Measurements from ENCODE around the gene MYH4. TPM values are rescaled to one million over a fixed set of nuclear protein-coding genes. Genes with fewer than 3 reads are reported as not detected.

Gene MYH4
- total and polyA plus RNA-seq, 4 donors: 0.19 TPM; not detected in 3

GRCh38 chr17:10435096-10435495 lies 34.3 kb downstream of the MYH4 start:
- no peaks in the 10 kb centered on the region for H3K27me3 ChIP-seq (ENCODE audit: control insufficient read depth in 4 of 4, insufficient read depth in 4 of 4, low read length in 3 of 4)
- H3K9me3 ChIP-seq (ENCODE audit: control insufficient read depth in 4 of 4, low read length in 3 of 4): peaks cover 0 to 3% (median under 1%) of the 10 kb centered on the region in 4 donors
- TF ChIP-seq, protein P1, sequence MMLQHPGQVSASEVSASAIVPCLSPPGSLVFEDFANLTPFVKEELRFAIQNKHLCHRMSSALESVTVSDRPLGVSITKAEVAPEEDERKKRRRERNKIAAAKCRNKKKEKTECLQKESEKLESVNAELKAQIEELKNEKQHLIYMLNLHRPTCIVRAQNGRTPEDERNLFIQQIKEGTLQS (IDR thresholded peaks at IDR 0.05): no peak
- TF ChIP-seq HNF4A (conservative IDR thresholded peaks at IDR 0.05) (no peak), SP1 (IDR thresholded peaks at IDR 0.05) (no peak)
- 63% methylated on average over 3 of the region's 3 CpGs for WGBS
- no peak overlapping the region for H3K4me3 ChIP-seq (ENCODE audit: low read depth in 1 of 3, low read length in 3 of 3)
- H3K4me1 ChIP-seq (ENCODE audit: control insufficient read depth in 4 of 4, insufficient read depth in 4 of 4, low read length in 3 of 4): no peaks in the 10 kb centered on the region
- no peak for DNase-seq (ENCODE audit: low spot score)
- H3K9ac ChIP-seq (ENCODE audit: low read depth in 1 of 2, low read length in 2 of 2): no peak overlapping the region
- no peaks in the 10 kb centered on the region for H3K36me3 ChIP-seq (ENCODE audit: control insufficient read depth in 4 of 4, insufficient read depth in 3 of 4, low read depth in 1 of 4, low read length in 3 of 4)
- H3K27ac ChIP-seq (ENCODE audit: low read depth in 1 of 2, low read length in 2 of 2): no peak overlapping the region

DNA sequence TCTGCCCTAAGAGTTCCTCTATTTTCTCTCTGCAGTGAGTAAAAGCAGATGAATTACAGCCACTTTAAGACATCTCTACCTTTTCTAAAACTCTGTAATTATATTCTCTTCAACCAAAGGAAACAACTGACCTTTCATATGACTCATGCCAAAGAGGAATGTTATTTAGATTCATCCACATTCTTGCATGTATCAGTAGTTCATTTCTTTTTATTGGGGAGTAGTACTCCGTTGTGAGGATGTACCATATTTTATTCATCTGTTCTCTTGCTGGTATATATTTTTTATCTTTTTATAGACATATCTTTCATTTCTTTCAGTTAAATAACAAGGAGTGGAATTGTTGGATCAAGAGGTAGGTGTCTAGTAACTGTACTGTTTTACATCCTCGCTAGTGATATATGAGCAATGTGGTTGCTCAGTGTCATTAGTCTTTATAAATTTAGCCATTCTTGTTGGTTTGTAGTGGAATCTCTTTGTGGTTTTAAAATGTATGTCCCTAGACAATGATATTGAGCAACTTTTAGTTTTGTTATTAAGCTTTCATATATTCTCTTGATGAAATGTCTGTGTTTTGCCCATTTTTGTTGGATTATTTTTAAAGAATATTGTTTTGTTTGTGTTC lies 39.8 kb downstream of the MYH4 start:
- Histone ChIP-seq H3K4me1 (ENCODE audit: control insufficient read depth in 4 of 4, insufficient read depth in 4 of 4, low read length in 3 of 4) (no peaks in the 10 kb centered on the region), H3K4me3 (ENCODE audit: low read depth in 1 of 3, low read length in 3 of 3) (no peak overlapping the region), H3K36me3 (ENCODE audit: control insufficient read depth in 4 of 4, insufficient read depth in 3 of 4, low read depth in 1 of 4, low read length in 3 of 4) (no peaks in the 10 kb centered on the region), H3K27ac (ENCODE audit: low read depth in 1 of 2, low read length in 2 of 2) (no peak overlapping the region), H3K27me3 (ENCODE audit: control insufficient read depth in 4 of 4, insufficient read depth in 4 of 4, low read length in 3 of 4) (peaks cover 0 to 3% (median 0%) of the 10 kb centered on the region in 4 donors), H3K9me3 (ENCODE audit: control insufficient read depth in 4 of 4, low read length in 3 of 4) (peaks cover 0 to 3% (median under 1%) of the 10 kb centered on the region in 4 donors), H3K9ac (ENCODE audit: low read depth in 1 of 2, low read length in 2 of 2) (no peak overlapping the region)
- TF ChIP-seq NR2F2 (IDR thresholded peaks at IDR 0.05) (no peak), YY1 (IDR thresholded peaks at IDR 0.05) (no peak), JUND (IDR thresholded peaks at IDR 0.05) (no peak), ZBTB33 (IDR thresholded peaks at IDR 0.05) (no peak), TAF1 (conservative IDR thresholded peaks at IDR 0.05) (no peak), HNF4A (conservative IDR thresholded peaks at IDR 0.05) (no peak), MAX (IDR thresholded peaks at IDR 0.05) (no peak), EGR1 (IDR thresholded peaks at IDR 0.05; ENCODE audit: low read depth in 2 of 2) (no peak), SP1 (IDR thresholded peaks at IDR 0.05) (no peak)
- TF ChIP-seq, protein P1 (IDR thresholded peaks at IDR 0.05): no peak
- TF ChIP-seq, protein P2, sequence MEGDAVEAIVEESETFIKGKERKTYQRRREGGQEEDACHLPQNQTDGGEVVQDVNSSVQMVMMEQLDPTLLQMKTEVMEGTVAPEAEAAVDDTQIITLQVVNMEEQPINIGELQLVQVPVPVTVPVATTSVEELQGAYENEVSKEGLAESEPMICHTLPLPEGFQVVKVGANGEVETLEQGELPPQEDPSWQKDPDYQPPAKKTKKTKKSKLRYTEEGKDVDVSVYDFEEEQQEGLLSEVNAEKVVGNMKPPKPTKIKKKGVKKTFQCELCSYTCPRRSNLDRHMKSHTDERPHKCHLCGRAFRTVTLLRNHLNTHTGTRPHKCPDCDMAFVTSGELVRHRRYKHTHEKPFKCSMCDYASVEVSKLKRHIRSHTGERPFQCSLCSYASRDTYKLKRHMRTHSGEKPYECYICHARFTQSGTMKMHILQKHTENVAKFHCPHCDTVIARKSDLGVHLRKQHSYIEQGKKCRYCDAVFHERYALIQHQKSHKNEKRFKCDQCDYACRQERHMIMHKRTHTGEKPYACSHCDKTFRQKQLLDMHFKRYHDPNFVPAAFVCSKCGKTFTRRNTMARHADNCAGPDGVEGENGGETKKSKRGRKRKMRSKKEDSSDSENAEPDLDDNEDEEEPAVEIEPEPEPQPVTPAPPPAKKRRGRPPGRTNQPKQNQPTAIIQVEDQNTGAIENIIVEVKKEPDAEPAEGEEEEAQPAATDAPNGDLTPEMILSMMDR (IDR thresholded peaks at IDR 0.05; ENCODE audit: low read depth, low read length, missing input control): no peak
- 63% methylated on average over 2 of the region's 2 CpGs for WGBS
- no peak for DNase-seq (ENCODE audit: low spot score)

GRCh38 chr17:10428781-10429180 lies 40.6 kb downstream of the MYH4 start:
- DNase-seq (ENCODE audit: low spot score): no peak
- Histone ChIP-seq H3K9me3 (ENCODE audit: control insufficient read depth in 4 of 4, low read length in 3 of 4) (peaks cover 0 to 3% (median under 1%) of the 10 kb centered on the region in 4 donors), H3K4me3 (ENCODE audit: low read depth in 1 of 3, low read length in 3 of 3) (no peak overlapping the region), H3K9ac (ENCODE audit: low read depth in 1 of 2, low read length in 2 of 2) (no peak overlapping the region), H3K27ac (ENCODE audit: low read depth in 1 of 2, low read length in 2 of 2) (no peak overlapping the region), H3K36me3 (ENCODE audit: control insufficient read depth in 4 of 4, insufficient read depth in 3 of 4, low read depth in 1 of 4, low read length in 3 of 4) (no peaks in the 10 kb centered on the region), H3K4me1 (ENCODE audit: control insufficient read depth in 4 of 4, insufficient read depth in 4 of 4, low read length in 3 of 4) (no peaks in the 10 kb centered on the region), H3K27me3 (ENCODE audit: control insufficient read depth in 4 of 4, insufficient read depth in 4 of 4, low read length in 3 of 4) (peaks cover 0 to 7% (median 0%) of the 10 kb centered on the region in 4 donors)
- WGBS: 82% methylated on average over 2 of the region's 2 CpGs
- no peak for TF ChIP-seq FOXA1 (IDR thresholded peaks at IDR 0.05)
- TF ChIP-seq MAX (IDR thresholded peaks at IDR 0.05): no peak
- TF ChIP-seq NR2F2 (IDR thresholded peaks at IDR 0.05): no peak
- no peak for TF ChIP-seq YY1 (IDR thresholded peaks at IDR 0.05)
- no peak for TF ChIP-seq EGR1 (IDR thresholded peaks at IDR 0.05; ENCODE audit: low read depth in 2 of 2)
- no peak for TF ChIP-seq RAD21 (IDR thresholded peaks at IDR 0.05)
- TF ChIP-seq GABPA (IDR thresholded peaks at IDR 0.05 in 1 of 2, conservative IDR thresholded peaks at IDR 0.05 in 1 of 2): no peak
- TF ChIP-seq RXRA (IDR thresholded peaks at IDR 0.05): no peak
- no peak for TF ChIP-seq REST (IDR thresholded peaks at IDR 0.05)
- TF ChIP-seq ZBTB33 (IDR thresholded peaks at IDR 0.05): no peak

Data from liver (tissue), 9 donors.